Iris pigment epithelial cell (primary cell): ENCODE measurements around the gene ARMC2.
A peak's percentile ranks its signal among the peaks of the same experiment; 100 is the strongest.
"Not testable (repeated sequence)": the region's sequence is repeated elsewhere in the genome, so short reads cannot be mapped to it uniquely, and the experiment has no call there.

ENCODE experiments used
- DNase-seq: peaks from one replicate; pipeline ENCODE4 v3.0.0-alpha.2; 2011; ENCODE audit warnings: low read depth

The ARMC2 gene

GRCh38 chr6:108872141-108872557 is 23.9 kb downstream of the ARMC2 start:
- no peak for DNase-seq

- no peak for DNase-seq
Observed at GRCh38 chr6:108872575-108872974, 24.4 kb downstream of the ARMC2 start.

GRCh38 chr6:108873251-108873650 is 25.0 kb downstream of the ARMC2 start:
- DNase-seq, result no peak

GRCh38 chr6:108873971-108874370 is 25.7 kb downstream of the ARMC2 start:
- no peak for DNase-seq

- DNase-seq, result peak; percentile 90
Observed at GRCh38 chr6:108874470-108875160, 26.4 kb downstream of the ARMC2 start.

GRCh38 chr6:108875161-108875555 is 26.9 kb downstream of the ARMC2 start:
- DNase-seq, result no peak

GRCh38 chr6:108877046-108877751 is 29.0 kb downstream of the ARMC2 start:
- DNase-seq, result peak; percentile 90

GRCh38 chr6:108878942-108879341 is 30.7 kb downstream of the ARMC2 start:
- no peak for DNase-seq

GRCh38 chr6:108883172-108883571 is 35.0 kb downstream of the ARMC2 start:
- no peak for DNase-seq

GRCh38 chr6:108884211-108885059 is 36.2 kb downstream of the ARMC2 start:
- no peak for DNase-seq

- DNase-seq, result no peak
Observed at GRCh38 chr6:108888052-108888451, 39.8 kb downstream of the ARMC2 start.

GRCh38 chr6:108888745-108889144 is 40.5 kb downstream of the ARMC2 start:
- no peak for DNase-seq

GRCh38 chr6:108890898-108891297 is 42.7 kb downstream of the ARMC2 start:
- DNase-seq, result not testable (repeated sequence)

GRCh38 chr6:108895571-108895970 is 47.3 kb downstream of the ARMC2 start:
- DNase-seq, result peak; percentile 64

GRCh38 chr6:108896111-108896661 is 48.0 kb downstream of the ARMC2 start:
- peak; percentile 97 for DNase-seq

GRCh38 chr6:108897371-108897770 is 49.1 kb downstream of the ARMC2 start:
- DNase-seq, result peak; percentile 77

- DNase-seq, result peak; percentile 59
Observed at GRCh38 chr6:108902382-108902792, 54.2 kb downstream of the ARMC2 start.

- DNase-seq, result no peak
Observed at GRCh38 chr6:108903796-108904195, 55.6 kb downstream of the ARMC2 start.

- DNase-seq, result no peak
Observed at GRCh38 chr6:108904741-108905140, 56.5 kb downstream of the ARMC2 start.

- no peak for DNase-seq
Observed at GRCh38 chr6:108914235-108915022, 66.2 kb downstream of the ARMC2 start.

GRCh38 chr6:108915258-108915657 is 67.0 kb downstream of the ARMC2 start:
- no peak for DNase-seq
